Stimulated activated naive CD8-positive, alpha-beta T cell treated with anti-CD3 and anti-CD28 coated beads, Interleukin-15, amount 100 ng/mL, for 72 hours (primary cell): Measurements from ENCODE around the gene ATG2A.

Experiments
- ATAC-seq: fragments of 150-1000 bp; cut with Tn5 transposase; 2 replicates; pipeline ENCODE4 v1.10.0; 2021; ENCODE audit warnings: mild to moderate bottlenecking, moderate library complexity
- DNase-seq, 2 donors: peaks; one replicate each; pipeline ENCODE4 v3.0.0; 2021 to 2022
- H3K27ac Mint-ChIP-seq, 2 donors: one replicate each; pipeline ENCODE4 v1.8.0; 2022; ENCODE audit warnings: mild to moderate bottlenecking in 2 of 2, mixed read lengths in 2 of 2, moderate library complexity in 2 of 2
- H3K27me3 Mint-ChIP-seq: one replicate; pipeline ENCODE4 v1.8.0; 2022; ENCODE audit warnings: mixed read lengths
- H3K4me1 Mint-ChIP-seq: one replicate; pipeline ENCODE4 v1.8.0; 2022; ENCODE audit warnings: mild to moderate bottlenecking, mixed read lengths
- H3K4me3 Mint-ChIP-seq, 2 donors: one replicate each; pipeline ENCODE4 v1.8.0; 2022; ENCODE audit warnings: mild to moderate bottlenecking in 2 of 2, mixed read lengths in 2 of 2, moderate library complexity in 1 of 2
- H3K9me3 Mint-ChIP-seq, 2 donors: one replicate each; pipeline ENCODE4 v1.8.0; 2022; ENCODE audit warnings: mixed read lengths in 2 of 2

Gene ATG2A

DNA sequence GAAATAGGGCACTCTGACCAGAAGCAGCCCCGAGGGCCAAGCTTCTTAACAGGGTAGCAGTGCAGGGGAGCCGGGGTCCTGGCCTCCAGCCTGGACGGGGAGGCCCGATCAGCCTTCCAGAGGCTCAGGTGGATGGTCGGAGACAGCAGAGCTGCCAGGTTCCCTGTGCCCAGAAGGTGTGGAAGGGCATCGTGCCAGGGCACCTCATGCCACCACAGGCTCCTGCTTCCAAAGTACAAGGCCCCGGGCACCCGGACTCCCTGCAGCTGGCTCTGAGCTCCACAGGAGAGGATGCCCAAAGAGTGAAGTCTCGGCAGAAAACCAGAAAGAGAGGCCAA is 52.9 kb downstream of the ATG2A start:
- H3K27ac Mint-ChIP-seq, result peak overlapping the region; percentile 96 to 99
- H3K4me1 Mint-ChIP-seq, result peaks cover 95% of the 10 kb centered on the region
- ATAC-seq, result no peak
- peak overlapping the region; percentile 87 to 94 for H3K4me3 Mint-ChIP-seq
- no peaks in the 10 kb centered on the region for H3K27me3 Mint-ChIP-seq
- DNase-seq, result no peak
- peaks cover 0 to 8% of the 10 kb centered on the region in 2 donors for H3K9me3 Mint-ChIP-seq

DNA sequence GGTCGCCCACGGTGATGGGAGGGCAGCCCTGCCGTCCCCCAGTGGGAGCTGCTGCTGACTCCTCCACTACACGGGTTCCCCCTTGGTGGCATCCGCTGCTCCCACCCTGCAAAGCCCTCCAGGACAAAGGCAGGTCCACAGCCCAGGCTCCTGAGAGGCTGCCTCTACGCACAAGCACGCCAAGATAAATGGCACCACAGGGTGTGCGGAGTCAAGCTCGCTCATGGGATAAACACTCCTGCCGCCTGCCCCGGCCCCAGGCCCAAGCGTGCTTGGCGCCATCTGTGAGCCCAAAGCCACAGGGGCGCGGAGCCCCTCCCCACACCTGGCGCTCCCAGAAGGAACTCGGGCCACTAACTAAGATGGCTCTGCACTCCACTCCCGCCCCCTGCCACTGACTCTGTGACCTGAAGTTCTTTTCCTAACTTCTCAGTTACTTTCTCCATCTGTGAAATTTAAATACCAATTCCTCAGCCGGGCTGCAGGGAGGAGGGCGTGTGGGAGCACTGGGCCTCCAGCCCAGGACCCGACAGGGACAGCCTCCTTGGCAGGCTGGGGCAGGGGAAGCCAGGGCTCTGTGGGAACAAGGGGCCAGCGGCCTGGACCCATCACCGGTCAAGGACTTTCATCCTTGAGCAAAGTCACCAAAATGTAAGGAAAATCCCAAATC is 53.5 kb downstream of the ATG2A start:
- DNase-seq (no peak), ATAC-seq (no peak)
- Mint-ChIP-seq H3K4me3 (peak overlapping the region; percentile 87 to 94), H3K4me1 (peaks cover 95% of the 10 kb centered on the region), H3K27ac (peak overlapping the region; percentile 94 to 99), H3K9me3 (peaks cover 0 to 8% of the 10 kb centered on the region in 2 donors), H3K27me3 (no peaks in the 10 kb centered on the region)

DNA sequence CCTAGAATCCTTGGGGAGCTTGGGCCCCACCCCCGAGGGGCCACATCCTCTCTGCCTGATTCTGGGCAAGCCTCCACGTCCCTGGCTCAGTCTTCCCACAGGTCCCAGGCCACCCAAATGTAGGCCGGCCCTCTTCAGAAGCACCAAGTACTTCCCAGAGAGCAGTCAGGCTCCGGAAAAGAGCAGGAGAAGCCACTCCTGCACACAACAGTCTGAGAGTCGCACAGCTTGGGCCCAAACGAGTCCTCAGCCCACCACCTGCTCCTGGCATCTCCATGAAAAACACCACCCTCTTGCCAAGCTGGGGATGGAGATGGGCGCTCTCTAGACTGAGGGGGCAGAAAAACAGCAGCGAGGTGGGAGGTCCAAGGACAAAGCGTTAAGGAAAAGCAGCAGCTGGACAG is 54.0 kb downstream of the ATG2A start:
- Mint-ChIP-seq H3K27ac (peak overlapping the region; percentile 94 to 99), H3K4me1 (peaks cover 95% of the 10 kb centered on the region), H3K27me3 (no peaks in the 10 kb centered on the region), H3K4me3 (peak overlapping the region; percentile 87 to 94), H3K9me3 (peaks cover 0 to 8% of the 10 kb centered on the region in 2 donors)
- DNase-seq (no peak), ATAC-seq (no peak)

DNA sequence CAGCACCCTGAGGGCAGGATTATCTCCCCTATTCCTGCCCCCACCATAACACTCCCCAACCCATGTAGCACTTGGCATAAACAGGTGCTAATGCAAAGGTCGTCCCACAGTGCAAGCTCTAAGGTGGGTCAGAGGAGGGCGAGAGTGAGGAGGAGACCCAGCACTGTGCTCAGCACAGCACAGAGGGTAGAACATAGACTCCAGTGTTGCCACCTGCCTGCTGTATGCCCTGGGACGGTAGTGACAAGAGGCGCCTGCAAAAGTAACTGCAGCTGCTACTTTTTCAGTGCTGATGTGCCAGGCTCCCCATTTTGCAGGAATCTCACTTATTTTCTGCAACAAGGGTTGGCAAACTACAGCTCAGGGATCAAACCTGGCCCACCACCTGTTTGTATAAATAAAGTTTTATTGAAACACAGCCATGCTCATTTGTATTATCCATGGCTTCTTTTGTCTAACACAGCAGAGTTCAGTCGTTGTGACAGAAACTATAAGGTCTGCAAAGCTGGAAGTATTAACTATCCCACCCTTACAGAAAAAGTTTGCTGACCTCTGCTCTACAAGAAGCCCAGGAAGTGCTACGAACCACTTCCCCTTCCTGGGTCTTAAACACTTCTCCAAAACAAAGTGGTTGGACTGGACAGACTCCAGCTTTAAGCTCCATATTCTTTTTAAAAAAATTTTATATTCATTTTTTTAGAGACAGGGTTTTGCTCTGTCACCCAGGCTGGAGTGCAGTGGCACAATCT is 55.6 kb downstream of the ATG2A start:
- H3K27me3 Mint-ChIP-seq, result no peaks in the 10 kb centered on the region
- H3K27ac Mint-ChIP-seq, result peak overlapping the region; percentile 80 to 94
- no peak for DNase-seq
- peaks cover 99% of the 10 kb centered on the region for H3K4me1 Mint-ChIP-seq
- peaks cover 0 to 8% of the 10 kb centered on the region in 2 donors for H3K9me3 Mint-ChIP-seq
- no peak for ATAC-seq
- peak overlapping the region; percentile 77 to 87 for H3K4me3 Mint-ChIP-seq

DNA sequence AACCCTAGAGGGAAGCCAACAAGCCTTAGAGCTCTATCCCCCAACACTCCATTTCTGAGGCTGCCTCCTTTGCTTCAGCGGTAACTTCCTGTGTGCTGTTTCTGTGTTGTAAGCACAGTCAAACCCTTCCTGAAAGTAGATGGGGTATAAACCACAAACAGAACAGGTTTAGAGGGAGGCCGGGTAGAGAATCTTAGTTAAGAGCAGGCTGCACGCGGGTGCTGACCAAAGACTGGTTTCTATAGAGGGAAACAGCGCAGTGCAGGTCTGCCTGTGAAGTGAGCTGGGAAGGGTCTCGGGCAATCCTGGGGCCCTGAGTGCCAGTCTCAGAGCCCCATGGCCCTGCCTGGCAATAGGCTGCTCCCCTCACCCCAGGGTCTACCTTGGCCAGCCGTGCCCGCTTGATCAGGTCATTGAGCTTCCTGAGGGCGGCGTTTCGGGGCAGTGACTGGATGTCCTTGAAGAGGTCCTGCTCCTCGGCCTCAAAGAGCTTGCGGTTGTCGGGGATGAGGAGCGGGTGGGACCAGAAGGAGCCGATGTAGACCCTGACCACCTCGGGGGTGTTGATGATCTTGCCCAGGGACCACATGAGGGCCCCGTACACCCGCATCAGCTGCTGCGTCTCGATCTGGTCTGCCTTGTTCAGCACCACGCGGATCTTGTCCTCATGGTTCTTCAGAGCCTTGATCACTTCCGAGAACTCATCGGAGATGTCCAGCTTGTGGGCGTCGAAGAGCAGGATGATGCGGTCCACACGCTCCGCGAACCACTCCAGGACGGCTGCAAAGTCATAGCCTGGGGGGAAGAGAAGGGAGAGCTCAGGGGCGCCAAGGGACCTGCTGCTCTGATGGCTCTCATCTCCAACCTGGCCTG is 57.2 kb downstream of the ATG2A start:
- H3K27ac Mint-ChIP-seq, result peak overlapping the region; percentile 86 to 98
- peaks cover 99% of the 10 kb centered on the region for H3K4me1 Mint-ChIP-seq
- no peaks in the 10 kb centered on the region for H3K27me3 Mint-ChIP-seq
- H3K9me3 Mint-ChIP-seq, result no peaks in the 10 kb centered on the region
- DNase-seq, result peak; percentile 80 to 83
- peak; percentile 81 for ATAC-seq
- H3K4me3 Mint-ChIP-seq, result peak overlapping the region; percentile 77 to 79

DNA sequence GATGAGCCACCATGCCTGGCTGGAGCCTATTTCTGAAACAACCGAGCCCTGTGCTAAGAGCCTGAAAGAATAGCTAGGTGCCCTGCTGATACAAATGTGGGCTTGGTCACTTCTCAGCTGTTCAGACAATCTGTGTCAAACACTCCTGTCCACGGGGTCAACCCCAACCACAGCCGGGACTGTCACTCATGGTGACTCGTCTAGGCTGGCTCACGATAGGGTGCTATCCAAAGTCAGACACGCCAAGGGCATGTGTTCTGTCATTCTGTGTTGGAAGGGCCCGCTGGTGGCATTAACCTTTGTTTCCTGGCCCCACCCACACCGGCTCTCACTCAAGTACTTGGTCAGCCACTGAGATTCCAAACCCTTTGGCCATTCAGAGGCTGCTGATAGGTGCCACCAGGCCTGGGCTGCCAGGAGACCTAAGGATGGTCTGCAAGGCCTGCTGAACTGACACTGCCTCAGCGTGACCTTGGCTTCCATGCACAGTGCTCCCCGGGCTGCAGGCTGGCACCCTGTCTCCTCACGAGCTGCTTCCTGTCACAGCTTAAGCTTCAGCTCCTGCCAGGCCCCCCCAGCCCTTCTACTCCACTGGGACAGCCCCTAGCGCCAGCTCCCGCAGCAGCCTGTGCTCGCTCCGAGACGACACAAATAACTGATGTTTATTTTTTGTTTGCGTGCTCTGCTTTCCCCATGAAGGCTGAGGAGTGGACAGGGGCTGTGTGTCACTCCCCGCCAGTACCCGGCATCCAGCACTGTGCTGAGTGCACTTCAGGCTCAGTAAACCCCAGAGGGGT is 58.3 kb downstream of the ATG2A start:
- DNase-seq, result peak; percentile 62 to 79
- ATAC-seq, result peak; percentile 69
- Mint-ChIP-seq H3K4me1 (peaks cover 99% of the 10 kb centered on the region), H3K9me3 (no peaks in the 10 kb centered on the region), H3K27me3 (no peaks in the 10 kb centered on the region), H3K4me3 (peak overlapping the region; percentile 77 to 79), H3K27ac (peak overlapping the region; percentile 86 to 98)

DNA sequence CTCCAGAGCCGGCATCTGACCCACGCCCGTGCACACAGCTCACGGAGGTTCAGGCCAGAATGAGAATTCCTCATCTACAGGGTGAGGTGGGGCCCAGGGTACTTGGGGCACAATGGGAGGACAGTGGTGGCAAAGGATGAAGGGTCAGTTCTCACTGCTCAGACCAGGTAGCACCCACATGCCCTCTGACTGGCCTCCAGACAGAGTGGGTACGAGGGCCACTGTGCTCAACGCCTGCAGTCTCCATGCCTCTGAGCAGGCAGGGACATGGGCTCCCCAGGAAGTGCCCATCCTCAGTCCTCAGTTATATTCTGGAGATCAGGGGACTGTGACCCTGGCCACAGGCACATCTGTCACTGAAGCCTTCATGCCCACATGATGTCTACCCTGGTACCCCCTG is 59.5 kb downstream of the ATG2A start:
- ATAC-seq (no peak), DNase-seq (no peak)
- Mint-ChIP-seq H3K4me3 (peak overlapping the region; percentile 32 to 45), H3K27me3 (no peaks in the 10 kb centered on the region), H3K27ac (peak overlapping the region in 1 of 2 donors; percentile 69), H3K4me1 (peaks cover 99% of the 10 kb centered on the region), H3K9me3 (no peaks in the 10 kb centered on the region)

DNA sequence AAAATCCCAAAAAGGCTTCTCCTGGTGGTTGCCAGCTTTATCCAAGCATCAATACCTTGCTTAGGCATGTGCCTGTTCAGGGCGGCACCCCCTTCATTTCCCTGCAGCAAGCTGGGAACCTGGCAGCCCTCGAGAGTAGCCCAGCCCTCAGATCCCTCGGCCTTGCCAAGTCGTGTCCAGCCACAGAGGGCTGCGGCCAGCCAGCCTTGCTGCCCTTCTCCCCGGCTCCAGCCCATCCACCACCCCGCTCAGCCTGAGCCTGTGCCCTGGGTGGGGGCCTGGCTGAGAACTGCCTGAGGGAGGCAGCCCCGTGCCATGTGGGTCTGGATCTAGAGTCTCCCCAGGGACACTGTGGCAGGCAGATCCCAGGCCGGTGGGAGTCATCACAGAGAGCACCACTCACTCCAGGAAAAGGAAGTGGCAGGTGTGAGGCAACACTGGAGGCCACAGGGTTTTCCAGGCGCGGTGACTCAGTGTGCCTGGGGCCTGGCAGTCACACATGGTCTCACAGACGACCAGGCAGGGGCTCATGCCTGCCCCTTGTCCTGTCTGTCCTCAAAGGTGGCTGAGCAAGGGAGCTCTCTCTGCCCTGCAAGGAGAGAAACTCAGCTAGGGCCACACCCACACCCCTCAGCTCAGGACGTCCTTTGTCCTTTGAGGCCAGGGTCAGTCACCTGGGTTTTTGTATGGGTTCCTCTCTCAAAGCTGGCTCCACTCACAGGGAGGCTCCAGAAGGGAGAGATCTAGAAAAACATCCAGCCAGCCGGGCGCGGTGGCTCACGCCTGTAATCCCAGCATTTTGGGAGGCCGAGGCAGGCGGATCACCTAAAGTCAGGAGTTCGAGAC is 60.4 kb downstream of the ATG2A start:
- Mint-ChIP-seq H3K4me1 (peaks cover 100% of the 10 kb centered on the region), H3K27ac (peak overlapping the region; percentile 27 to 72), H3K27me3 (no peaks in the 10 kb centered on the region), H3K9me3 (no peaks in the 10 kb centered on the region), H3K4me3 (peak overlapping the region; percentile 85 to 90)
- peak in 1 of 2 donors; percentile 76 for DNase-seq
- ATAC-seq, result peak; percentile 11

DNA sequence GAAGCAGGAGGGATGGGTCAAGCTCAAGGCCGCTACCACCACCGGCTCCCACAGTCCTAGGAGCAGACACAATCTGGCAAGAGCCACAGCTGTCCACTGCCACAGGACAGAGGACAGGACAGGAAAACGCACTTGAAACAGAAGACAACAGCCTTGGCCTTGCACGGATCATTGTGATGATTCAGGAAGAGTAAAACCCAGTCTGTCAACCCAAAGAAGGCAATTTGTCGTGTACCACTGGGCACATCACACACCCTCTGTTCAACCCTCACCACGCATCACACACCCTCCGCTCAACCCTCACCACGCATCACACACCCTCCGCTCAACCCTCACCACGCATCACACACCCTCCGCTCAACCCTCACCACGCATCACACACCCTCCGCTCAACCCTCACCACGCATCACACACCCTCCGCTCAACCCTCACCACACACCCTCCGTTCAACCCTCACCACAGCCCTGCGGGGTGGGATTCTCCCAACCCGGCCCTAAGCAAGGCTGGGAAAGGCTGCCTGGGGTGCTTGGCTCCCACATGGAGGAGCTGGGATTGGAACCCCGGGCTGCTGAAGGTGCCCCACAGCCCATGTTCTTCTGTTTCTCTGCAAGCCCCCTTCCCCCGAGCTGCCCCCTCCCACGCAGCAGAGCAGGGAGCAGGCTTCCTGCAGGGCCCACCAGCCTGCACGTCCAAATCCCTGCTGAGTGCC is 61.3 kb downstream of the ATG2A start:
- H3K27me3 Mint-ChIP-seq, result no peaks in the 10 kb centered on the region
- peak overlapping the region; percentile 85 to 90 for H3K4me3 Mint-ChIP-seq
- ATAC-seq (no peak), DNase-seq (no peak)
- no peaks in the 10 kb centered on the region for H3K9me3 Mint-ChIP-seq
- H3K27ac Mint-ChIP-seq, result peak overlapping the region; percentile 91 to 97
- peaks cover 100% of the 10 kb centered on the region for H3K4me1 Mint-ChIP-seq

DNA sequence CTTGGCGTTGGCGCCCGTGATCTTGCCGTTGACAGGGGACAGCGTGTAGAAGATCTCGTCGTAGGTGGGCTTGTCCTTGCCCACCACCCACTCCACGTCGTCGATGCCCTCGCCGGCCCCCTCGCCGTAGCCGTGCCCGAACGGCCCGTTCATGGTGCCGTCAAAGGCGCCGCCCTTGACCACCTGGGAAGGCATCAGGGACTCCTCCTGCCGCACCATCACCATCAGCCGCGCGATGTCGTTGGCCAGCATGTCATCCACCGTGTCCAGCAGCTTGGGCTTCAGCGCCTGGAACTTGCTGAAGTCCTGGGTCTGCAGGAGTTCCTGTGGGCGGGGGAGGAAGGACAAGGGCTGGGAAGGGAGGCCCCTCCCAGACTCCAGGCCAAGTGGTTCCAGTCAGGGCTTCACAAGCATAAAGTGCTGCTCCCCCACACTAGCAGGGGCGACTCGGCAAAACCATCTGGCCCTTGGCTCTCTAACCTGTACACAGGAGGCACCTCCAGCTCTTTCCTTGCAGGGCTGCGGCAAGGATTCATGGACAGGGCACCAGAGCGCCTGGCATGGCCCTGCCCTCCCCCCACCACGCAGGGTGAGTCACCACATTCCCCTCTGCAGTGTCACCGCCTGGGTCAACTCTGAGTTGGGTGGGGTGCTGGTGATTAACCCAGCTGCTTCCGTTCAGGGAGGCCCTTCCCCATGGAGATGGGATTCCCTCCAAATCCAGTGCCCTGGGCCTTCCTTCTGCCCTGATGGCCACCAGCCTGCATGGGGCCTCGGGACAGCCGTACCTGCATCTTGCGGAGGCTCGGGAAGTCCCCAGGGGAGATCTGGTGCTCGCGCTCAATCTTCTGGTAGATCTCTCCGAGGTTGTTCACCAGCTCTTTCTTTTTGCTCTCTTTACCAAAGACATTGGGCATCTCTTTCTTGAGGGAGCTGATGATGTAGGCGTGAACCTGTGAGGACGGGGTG is 62.2 kb downstream of the ATG2A start:
- no peak for ATAC-seq
- H3K27ac Mint-ChIP-seq, result peak overlapping the region in 1 of 2 donors; percentile 97
- H3K9me3 Mint-ChIP-seq, result no peaks in the 10 kb centered on the region
- no peak for DNase-seq
- no peaks in the 10 kb centered on the region for H3K27me3 Mint-ChIP-seq
- peaks cover 100% of the 10 kb centered on the region for H3K4me1 Mint-ChIP-seq
- peak overlapping the region; percentile 85 to 90 for H3K4me3 Mint-ChIP-seq

DNA sequence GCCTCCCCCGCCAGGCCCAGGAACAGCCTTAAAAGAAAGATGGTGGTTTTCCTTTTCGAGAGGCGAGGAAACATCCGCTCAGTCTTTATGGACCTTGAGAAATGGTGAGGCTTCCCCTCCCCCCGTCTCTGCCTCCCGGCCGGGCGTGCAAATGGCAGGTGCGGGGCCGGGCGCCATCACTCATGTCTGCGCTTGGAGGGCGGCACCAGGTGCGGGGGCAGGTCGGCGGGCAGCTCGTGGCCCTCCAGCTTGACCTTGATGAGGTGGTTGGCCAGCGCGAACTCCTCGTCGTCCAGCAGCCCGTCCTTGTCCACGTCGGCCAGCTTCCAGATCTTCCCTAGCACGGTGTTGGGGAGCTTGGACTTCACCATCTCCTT is 62.9 kb downstream of the ATG2A start:
- Mint-ChIP-seq H3K4me1 (peaks cover 100% of the 10 kb centered on the region), H3K4me3 (peak overlapping the region; percentile 85 to 90), H3K9me3 (no peaks in the 10 kb centered on the region), H3K27ac (peak overlapping the region in 1 of 2 donors; percentile 48), H3K27me3 (no peaks in the 10 kb centered on the region)
- DNase-seq, result no peak
- no peak for ATAC-seq

DNA sequence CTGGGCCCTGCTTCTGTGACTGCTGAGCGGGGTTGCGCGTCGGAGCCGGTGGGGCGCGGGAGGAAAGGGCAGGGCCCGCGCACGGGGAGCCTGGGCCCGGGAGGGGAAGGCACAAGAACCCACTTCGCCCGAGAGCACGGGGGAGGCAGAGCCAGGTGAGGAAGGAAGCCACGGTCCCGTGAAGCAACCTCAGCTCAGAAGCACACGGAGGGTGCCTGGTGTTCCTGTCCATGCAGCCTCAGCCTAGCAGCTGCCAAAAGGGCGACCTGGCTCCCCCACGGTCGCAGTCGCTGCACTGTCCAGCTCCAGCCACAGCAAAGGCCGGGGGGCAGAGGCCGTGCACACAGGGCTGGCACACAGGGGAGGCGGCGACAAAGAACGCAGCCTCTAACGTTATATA is 63.3 kb downstream of the ATG2A start:
- DNase-seq (no peak), ATAC-seq (no peak)
- peaks cover 100% of the 10 kb centered on the region for H3K4me1 Mint-ChIP-seq
- peak overlapping the region; percentile 86 to 90 for H3K4me3 Mint-ChIP-seq
- H3K9me3 Mint-ChIP-seq, result no peaks in the 10 kb centered on the region
- H3K27ac Mint-ChIP-seq, result peak overlapping the region in 1 of 2 donors; percentile 79
- no peaks in the 10 kb centered on the region for H3K27me3 Mint-ChIP-seq
